Esophagus squamous epithelium (tissue), 5 donors: Measurements from ENCODE around the gene TAGLN3. TPM values are rescaled to one million over a fixed set of nuclear protein-coding genes. Genes with fewer than 3 reads are reported as not detected.

ENCODE experiments used
- DNase-seq: peaks from one replicate; lab custom pipeline; 2025; lab: John Stamatoyannopoulos, UW
- H3K27ac ChIP-seq, 4 donors: fragments of 200-600 bp; sonication (generic); one replicate each; pipeline ENCODE4 v1.5.1; 2016 to 2019; ENCODE audit warnings: mild to moderate bottlenecking in 1 of 4
- H3K27me3 ChIP-seq, 4 donors: fragments of 200-600 bp; sonication (generic); 1 replicate in 3 of 4; 2 replicates in 1 of 4; pipeline versions ENCODE4 v1.5.1 to v1.6.0; 2017 to 2021; ENCODE audit warnings: antibody characterized with exemption in 1 of 4
- H3K36me3 ChIP-seq, 3 donors: fragments of 200-600 bp; sonication (generic); one replicate each; pipeline ENCODE4 v1.5.1; 2016 to 2019
- H3K4me1 ChIP-seq, 3 donors: fragments of 200-600 bp; sonication (generic); one replicate each; pipeline ENCODE4 v1.5.1; 2017 to 2019
- H3K4me3 ChIP-seq, 4 donors: fragments of 200-600 bp; sonication (generic); 1 replicate in 3 of 4; 2 replicates in 1 of 4; pipeline ENCODE4 v1.5.1; 2016 to 2019; ENCODE audit warnings: mild to moderate bottlenecking in 2 of 4, moderate library complexity in 1 of 4
- H3K9me3 ChIP-seq, 3 donors: fragments of 200-600 bp; sonication (generic); one replicate each; pipeline ENCODE4 v1.5.1; 2016 to 2019
- CTCF ChIP-seq, 6 experiments: fragments of 450-650 bp in 4 of 6; fragments of 200-600 bp in 2 of 6; sonication (generic) in 2 of 6; IDR thresholded peaks; one replicate each; pipeline ENCODE4 v1.5.1; 2016 to 2019; ENCODE audit warnings: antibody characterized with exemption in 6 of 6, mild to moderate bottlenecking in 4 of 6, moderate library complexity in 4 of 6
- POLR2A ChIP-seq, 4 donors: fragments of 450-650 bp; IDR thresholded peaks; one replicate each; pipeline ENCODE4 v1.6.1; 2017; ENCODE audit warnings: antibody characterized with exemption in 4 of 4, mild to moderate bottlenecking in 4 of 4, moderate library complexity in 3 of 4
- WGBS, 2 donors: methylation state at CpG; one replicate each; pipeline ENCODE4 v1.1.5; 2018; 5-methylcytosine and 5-hydroxymethylcytosine counted together
- intact Hi-C: fragments of 100-400 bp; cut with DNase I; formaldehyde crosslinking; loops from one replicate; pipeline ENCODE4 v1.15.0; 2022
- total RNA-seq, 4 donors: library from RNA; depleted of rRNA; stranded (reverse); fragments of >200 nt; gene quantifications; one replicate each; pipeline ENCODE4 v1.1.0, GENCODE V29; 2016
- donor health status: DM: yes; HTN: yes; CAD: no.

Gene TAGLN3
- total RNA-seq, 4 donors from 2014 or later = not detected

- WGBS, 2 donors = 65 to 69% methylated on average over 2 of the region's 2 CpGs
- intact Hi-C loops = no loop called here
- H3K27me3 ChIP-seq = no peaks in the 10 kb centered on the region
Observed at GRCh38 chr3:111976254-111976653, 22.5 kb upstream of the TAGLN3 start.

GRCh38 chr3:111978583-111979433, 19.9 kb upstream of the TAGLN3 start, which contains the start of gene ABHD10:
ABHD10 (plus strand) TSS chr3:111979026; CDS start chr3:111979062, 36 bp downstream.
- TF ChIP-seq POLR2A (IDR thresholded peaks at IDR 0.05) (peak in 3 of 4 donors; percentile 82 to 95 (median 82)), CTCF (IDR thresholded peaks at IDR 0.05) (peak in 1 of 6 experiments; percentile 52)
- H3K9me3 ChIP-seq = no peaks in the 10 kb centered on the region
- intact Hi-C loops = no loop called here

More at GRCh38 chr3:111976254-111976653, 22.5 kb upstream of the TAGLN3 start:
- Histone ChIP-seq H3K4me3 (no peak overlapping the region), H3K36me3 (peaks cover 0 to 12% (median 0%) of the 10 kb centered on the region in 3 donors), H3K27ac (no peak overlapping the region), H3K4me1 (peaks cover 0 to 25% (median 10%) of the 10 kb centered on the region in 3 donors), H3K9me3 (no peaks in the 10 kb centered on the region)
- no peak for DNase-seq
- TF ChIP-seq POLR2A (IDR thresholded peaks at IDR 0.05) (no peak), CTCF (IDR thresholded peaks at IDR 0.05) (no peak)

GRCh38 chr3:111979434-111980038, 19.2 kb upstream of the TAGLN3 start:
- WGBS, 2 donors = 7 to 9% methylated on average over 5 of the region's 5 CpGs
- peak overlapping the region; percentile 81 to 92 (median 87) for H3K27ac ChIP-seq
- H3K4me3 ChIP-seq = peak overlapping the region; percentile 58 to 87 (median 70)
- DNase-seq = no peak
- peaks cover 0 to 43% (median 10%) of the 10 kb centered on the region in 3 donors for H3K4me1 ChIP-seq
- H3K9me3 ChIP-seq = no peaks in the 10 kb centered on the region
- H3K27me3 ChIP-seq = no peaks in the 10 kb centered on the region
- H3K36me3 ChIP-seq = peaks cover 0 to 4% (median 0%) of the 10 kb centered on the region in 3 donors
- intact Hi-C loops = no loop called here
- TF ChIP-seq POLR2A (IDR thresholded peaks at IDR 0.05) (no peak), CTCF (IDR thresholded peaks at IDR 0.05) (no peak)

More at GRCh38 chr3:111978583-111979433, 19.9 kb upstream of the TAGLN3 start, which contains the start of gene ABHD10:
- peak within 1 kb of the TSS; percentile 58 to 87 (median 70) for H3K4me3 ChIP-seq
- WGBS, 2 donors = 8 to 11% methylated on average over 16 to 34 of the region's 61 CpGs
- peak within 1 kb of the TSS; percentile 81 to 92 (median 87) for H3K27ac ChIP-seq
- peak; percentile 67 for DNase-seq
- peaks cover 0 to 43% (median 10%) of the 10 kb centered on the region in 3 donors for H3K4me1 ChIP-seq
- H3K27me3 ChIP-seq = no peaks in the 10 kb centered on the region
- peaks cover 0 to 11% (median 0%) of the 10 kb centered on the region in 3 donors for H3K36me3 ChIP-seq

GRCh38 chr3:111980716-111981456, 17.8 kb upstream of the TAGLN3 start:
- TF ChIP-seq CTCF (IDR thresholded peaks at IDR 0.05) (no peak), POLR2A (IDR thresholded peaks at IDR 0.05) (no peak)
- no peaks in the 10 kb centered on the region for H3K36me3 ChIP-seq
- H3K4me1 ChIP-seq = peaks cover 0 to 43% (median 10%) of the 10 kb centered on the region in 3 donors

More at GRCh38 chr3:111980716-111981456, 17.8 kb upstream of the TAGLN3 start:
- DNase-seq = no peak
- Histone ChIP-seq H3K27ac (no peak overlapping the region), H3K27me3 (no peaks in the 10 kb centered on the region), H3K4me3 (no peak overlapping the region), H3K9me3 (no peaks in the 10 kb centered on the region)
- intact Hi-C loops = no loop called here
- 91% methylated on average over 10 of the region's 10 CpGs for WGBS, 2 donors
